ENCODE measurements around the gene NTRK1.

Gene NTRK1

DNA sequence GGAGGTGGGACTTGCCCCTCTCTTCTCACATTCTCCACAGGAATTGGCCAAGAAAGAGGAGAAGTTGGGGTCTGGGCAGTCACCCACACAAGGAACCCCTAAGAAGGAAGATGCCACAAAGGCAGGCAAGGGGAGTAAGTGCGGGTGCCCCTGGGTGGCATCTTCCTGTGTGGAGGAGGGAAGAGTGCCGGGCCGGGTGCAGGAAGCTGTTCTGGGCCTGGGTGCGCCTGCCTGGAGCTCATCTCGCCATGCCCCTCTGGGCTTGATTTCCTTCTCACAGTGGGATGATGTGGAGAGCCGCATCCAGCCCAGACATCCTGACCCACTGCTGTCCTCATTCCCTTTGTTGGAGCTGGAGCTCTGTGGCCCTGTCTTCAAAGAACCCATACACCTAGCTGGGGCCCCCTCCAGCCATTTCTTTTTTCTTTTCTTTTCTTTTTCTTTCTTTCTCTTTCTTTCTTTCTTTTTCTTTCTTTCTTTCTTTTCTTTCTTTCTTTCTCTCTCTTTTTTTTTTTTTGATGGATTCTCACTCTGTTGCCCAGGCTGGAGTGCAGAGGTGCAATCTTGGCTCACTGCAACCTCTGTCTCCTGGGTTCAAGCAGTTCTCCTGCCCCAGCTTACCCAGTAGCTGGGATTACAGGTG, 69.1 kb downstream of the NTRK1 start:
- Mint-ChIP-seq H3K4me1 (peaks cover 21% of the 10 kb centered on the region), H3K27ac (no peak overlapping the region), H3K36me3 (no peaks in the 10 kb centered on the region), H3K9me3 (no peaks in the 10 kb centered on the region), H3K4me3 (no peak overlapping the region), H3K27me3 (peaks cover 90% of the 10 kb centered on the region)
- no peak for ATAC-seq

DNA sequence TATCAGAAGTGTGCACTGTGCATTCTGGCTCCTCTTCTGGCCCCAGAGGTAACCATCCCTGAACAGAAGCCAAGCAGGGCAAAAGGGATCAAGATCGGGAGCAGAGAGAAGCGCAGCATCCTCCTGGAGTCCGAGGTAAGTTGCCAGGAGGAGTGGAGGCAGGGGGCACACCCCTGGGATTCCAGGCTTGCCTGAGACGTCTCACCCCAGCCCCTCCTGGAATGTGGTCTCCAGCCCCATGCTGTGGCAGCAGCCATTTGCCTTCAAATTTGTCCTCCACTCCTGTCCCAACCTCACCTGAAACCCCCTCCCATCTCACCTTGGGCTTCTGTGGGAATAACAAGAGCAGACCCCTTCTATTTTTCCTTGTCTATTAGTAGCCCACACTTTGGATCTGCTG, 69.8 kb downstream of the NTRK1 start:
- no peaks in the 10 kb centered on the region for H3K36me3 Mint-ChIP-seq
- H3K4me3 Mint-ChIP-seq: no peak overlapping the region
- H3K4me1 Mint-ChIP-seq: peaks cover 21% of the 10 kb centered on the region
- H3K9me3 Mint-ChIP-seq: no peaks in the 10 kb centered on the region
- H3K27ac Mint-ChIP-seq: no peak overlapping the region
- H3K27me3 Mint-ChIP-seq: peaks cover 83% of the 10 kb centered on the region
- ATAC-seq: no peak

All from stimulated activated memory B cell treated with anti-CD40 and anti-IgM and Interleukin-4, amounts not matched to agents 10 μg/mL and 1 μg/mL and 100 μg/mL, for 72 hours (primary cell).